CD4-positive, alpha-beta T cell treated with Interleukin-21 for 1 hour (primary cell): ENCODE results near the gene STARD13.
"Not testable (repeated sequence)": the region's sequence is repeated elsewhere in the genome, so short reads cannot be mapped to it uniquely, and the experiment has no call there.

Experiments
- DNase-seq: peaks from one replicate; pipeline ENCODE4 v3.0.0-alpha.2; 2020

The STARD13 gene

DNA sequence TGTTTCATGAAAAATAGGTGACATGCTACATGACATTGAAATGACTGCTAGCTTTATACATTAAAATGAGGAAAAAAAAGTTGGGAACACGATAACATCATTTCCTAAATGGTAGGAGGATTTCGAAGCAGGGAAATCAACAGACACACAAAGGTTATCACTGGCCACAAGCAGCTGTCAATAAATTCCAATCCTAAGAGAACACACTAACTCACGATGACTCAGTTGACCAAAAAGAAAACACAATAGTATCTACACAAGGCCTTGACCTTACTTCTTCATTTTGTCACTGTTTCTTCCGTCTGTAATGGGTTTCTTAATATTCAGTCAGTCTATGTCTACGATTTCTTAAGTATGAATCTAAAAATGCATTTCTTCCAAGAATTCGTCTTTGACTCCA lies 36.5 kb downstream of the STARD13 start:
- no peak for DNase-seq

DNA sequence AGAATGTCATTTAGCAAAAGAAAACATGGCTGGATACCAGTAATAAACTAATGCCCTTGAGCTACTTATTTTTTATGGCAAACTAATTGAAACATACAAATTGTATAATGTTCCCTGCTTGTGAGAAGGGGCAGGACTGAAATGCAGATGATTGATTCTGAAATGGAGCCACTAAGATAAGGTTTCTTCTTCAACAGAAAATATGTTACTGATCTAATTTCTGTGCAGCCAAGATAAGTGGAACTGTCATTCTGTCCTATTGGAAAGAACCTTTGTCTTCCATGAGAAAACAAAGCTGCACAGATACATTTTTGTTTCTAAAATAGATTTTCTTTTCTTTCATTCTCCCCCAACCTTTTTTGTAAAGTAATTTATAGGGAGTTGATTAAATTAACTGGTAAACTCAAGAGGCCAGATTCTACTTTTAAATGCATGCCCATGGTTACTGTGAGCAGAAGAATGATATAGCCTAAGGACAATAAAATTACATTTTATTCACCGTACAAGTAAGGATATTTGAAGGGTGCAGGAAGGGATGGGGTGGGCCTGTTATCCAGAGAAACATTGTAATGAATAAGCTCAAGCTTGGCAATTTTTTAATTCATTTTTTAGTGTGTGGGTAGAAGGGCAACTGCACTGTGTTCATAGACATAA lies 39.9 kb downstream of the STARD13 start:
- DNase-seq, result no peak

DNA sequence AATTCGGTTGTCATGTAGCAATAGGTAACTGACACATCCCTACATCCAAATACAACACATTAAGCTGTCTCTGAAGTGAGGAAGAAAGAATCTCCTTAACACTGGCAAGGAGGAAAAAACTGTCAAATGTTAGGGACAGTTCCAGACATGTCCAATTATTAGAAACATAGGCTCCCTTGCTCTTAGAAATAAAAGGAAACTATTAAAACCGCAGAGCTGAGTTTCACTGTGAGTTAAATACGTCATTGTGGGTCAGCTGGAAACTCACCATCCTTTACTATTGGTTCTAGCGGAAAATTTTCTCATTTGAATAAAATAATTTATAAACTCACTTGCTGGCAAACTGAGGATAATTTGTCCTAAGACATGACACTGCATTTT lies 40.7 kb downstream of the STARD13 start:
- no peak for DNase-seq

DNA sequence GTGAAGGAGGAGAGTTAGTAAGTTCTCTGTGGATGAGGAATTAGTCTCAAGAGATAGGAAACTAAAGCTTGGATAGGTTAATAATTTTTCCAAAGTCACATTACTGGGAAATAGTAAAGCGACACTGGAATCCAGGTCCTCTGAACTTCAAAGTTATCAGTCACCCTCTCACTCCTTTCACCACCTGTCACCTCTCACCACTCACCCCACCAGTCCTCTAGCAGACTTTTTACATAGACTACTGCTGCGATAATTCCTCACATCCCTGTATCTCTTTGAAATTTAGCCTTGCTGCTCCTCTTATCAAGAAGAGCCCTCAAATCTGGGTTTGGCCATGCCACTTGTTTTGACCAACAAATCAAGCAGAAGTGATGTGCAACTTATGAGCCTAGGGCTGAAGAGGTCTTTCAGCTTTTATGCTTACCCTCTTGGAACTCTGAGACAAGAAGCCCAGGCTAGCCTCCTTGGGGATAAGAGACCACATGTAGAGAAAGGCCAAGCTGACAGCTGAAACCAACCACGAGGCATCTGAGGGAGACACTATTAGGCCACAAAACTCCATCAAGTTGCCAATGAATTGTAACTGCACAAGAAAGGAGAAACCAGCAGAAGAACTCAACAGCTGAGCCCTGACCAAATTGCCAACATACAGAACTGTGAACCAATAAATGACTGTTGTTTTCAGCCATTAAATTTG lies 41.2 kb downstream of the STARD13 start:
- no peak for DNase-seq

DNA sequence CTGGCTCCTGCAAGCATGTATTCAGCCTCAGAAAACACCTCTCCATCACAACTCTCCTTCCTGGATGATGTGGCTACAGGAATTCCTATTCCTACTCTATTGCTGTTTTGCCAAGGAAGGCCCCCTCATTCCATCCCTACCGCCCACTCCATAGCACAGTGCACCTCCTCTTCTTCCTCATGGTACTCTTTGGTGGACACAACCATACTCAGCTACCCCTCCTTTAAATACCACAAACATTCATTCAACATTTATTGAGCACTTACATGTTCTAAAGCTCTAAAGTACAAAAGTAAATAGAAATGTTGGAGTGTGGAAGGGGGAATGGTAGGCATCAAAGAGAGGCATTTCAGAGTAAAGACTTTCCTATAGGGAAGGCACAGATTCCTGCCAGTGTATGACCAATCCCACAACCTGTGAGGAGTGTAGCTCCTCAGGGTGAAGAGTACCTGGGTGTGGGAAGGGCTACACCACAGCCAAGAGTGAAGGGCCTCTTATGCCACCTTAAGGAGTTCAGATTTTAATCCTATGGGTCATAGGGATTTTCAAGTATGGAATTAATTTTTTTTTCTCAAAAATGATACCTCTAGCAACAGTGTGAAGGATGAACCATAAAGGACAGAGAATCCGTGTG lies 42.5 kb downstream of the STARD13 start:
- no peak for DNase-seq

DNA sequence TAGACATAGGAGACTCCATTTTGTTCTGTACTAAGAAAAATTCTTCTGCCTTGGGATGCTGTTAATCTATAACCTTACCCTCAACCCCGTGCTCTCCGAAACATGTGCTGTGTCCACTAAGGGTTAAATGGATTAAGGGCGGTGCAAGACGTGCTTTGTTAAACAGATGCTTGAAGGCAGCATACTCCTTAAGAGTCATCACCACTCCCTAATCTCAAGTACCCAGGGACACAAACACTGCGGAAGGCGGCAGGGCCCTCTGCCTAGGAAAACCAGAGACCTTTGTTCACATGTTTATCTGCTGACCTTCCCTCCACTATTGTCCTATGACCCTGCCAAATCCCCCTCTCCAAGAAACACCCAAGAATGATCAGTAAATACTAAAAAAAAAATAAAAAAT lies 43.2 kb downstream of the STARD13 start:
- not testable (repeated sequence) for DNase-seq

DNA sequence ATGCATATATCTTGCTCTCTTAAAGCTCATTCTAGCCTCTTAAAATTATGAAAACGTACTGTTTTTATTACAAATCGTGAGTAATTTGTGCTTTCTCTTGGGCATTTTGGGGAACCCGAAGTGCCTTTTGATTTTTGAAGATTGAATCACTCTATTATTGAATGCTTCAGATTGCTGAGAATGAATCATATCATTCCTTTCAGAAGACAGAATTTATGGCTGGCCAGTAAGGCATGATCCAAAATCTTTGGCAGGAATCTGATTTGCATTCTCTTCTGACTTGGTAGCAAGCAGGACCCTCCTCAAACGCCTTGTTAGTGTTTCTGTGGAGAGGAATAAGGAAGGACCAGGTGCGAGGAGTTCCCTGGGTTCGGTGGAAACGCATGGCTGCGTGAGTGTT lies 49.5 kb downstream of the STARD13 start:
- DNase-seq, result no peak

DNA sequence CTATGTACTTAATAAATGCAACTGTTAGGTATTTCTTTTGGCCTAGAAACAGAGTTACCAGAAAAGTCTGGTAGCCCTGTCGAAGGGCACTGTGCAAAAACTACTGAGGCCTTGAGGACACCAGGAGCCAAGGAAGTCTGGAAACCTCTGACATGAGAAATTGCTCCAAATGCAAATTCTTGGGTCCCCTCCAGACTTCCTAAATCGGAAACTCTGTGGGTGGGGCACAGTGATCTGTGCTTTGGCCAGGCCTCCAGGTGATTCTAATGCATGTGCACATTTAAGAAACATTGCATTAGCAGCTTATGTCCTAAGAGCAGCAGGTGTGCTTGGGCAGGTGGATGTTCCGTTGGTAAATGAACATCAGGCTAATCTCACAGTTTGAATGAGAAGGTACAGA lies 50.0 kb downstream of the STARD13 start:
- no peak for DNase-seq

DNA sequence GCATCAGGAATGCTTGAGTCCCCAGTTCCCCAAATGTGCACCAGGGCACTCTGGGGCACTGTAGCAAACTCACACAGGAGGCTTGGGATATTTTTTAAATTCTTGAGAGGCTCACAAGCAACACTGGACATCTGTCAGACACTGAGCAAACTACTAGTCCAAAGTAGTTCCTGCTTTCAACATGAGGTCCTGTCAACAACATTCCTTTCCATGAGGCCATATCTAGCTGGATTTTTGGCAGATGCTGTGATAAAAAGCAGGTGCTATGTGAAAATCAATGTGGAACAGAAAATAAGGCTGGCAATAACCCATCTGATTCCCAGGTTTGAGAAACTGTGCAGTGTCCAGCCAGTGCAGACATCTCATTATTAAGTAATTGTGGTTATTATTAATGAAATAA lies 50.5 kb downstream of the STARD13 start:
- DNase-seq, result no peak

DNA sequence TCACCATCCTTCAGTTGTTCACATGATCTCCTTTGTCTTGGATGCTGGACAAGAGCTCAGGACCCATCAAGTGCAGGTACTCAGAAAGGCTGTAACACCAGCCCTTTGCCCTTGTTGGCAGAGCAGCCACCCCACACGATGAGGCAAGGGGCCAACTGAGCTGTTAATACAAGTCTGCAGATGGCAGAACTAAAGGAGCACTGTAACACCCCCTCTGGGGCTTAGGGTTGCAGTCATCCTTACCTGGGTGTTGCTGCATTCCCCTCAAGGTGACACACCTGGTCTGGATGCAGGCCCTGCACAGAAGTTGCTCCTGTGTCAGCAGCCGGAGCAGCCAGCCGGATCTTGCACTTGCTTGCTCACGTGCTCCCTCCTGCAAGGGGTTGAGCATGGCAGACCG lies 52.0 kb downstream of the STARD13 start:
- DNase-seq, result no peak

DNA sequence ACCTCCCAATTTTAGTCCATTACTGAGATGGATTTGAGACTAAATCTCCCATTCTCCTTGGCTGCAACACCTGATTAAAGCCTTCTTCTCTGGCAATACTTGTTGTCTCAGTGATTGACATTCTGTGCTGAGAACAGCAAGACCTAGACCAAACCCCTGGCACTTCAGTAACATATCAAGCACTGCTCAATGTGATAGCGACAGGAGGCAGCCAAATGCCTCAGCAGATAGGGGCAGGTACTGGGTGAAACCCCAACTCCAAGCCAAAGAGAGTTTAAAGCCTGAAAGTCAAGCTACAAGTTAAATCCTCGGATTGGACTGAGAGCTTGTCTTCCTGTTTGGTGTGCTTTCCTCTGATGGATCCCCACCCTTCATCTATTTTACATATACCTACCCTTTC lies 52.7 kb downstream of the STARD13 start:
- no peak for DNase-seq

DNA sequence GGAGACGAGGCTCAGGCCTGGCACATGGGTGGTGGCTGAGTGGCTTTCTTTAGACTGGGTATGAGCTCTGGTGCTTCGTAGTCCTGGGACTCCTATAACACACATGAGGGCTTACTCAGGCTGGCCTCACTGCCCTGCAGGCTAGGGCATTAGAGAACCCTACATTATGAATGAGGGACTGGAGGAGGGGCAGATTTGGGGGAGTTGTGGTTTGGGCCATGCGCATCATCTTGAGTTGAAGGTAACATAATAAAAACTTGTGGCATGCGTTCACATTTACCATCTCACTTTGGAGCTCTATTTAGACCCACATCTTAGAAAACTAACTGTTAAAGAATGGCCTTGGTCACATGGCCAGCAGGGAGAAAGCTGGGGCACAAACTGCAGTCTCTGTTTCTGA lies 54.2 kb downstream of the STARD13 start:
- DNase-seq, result no peak

DNA sequence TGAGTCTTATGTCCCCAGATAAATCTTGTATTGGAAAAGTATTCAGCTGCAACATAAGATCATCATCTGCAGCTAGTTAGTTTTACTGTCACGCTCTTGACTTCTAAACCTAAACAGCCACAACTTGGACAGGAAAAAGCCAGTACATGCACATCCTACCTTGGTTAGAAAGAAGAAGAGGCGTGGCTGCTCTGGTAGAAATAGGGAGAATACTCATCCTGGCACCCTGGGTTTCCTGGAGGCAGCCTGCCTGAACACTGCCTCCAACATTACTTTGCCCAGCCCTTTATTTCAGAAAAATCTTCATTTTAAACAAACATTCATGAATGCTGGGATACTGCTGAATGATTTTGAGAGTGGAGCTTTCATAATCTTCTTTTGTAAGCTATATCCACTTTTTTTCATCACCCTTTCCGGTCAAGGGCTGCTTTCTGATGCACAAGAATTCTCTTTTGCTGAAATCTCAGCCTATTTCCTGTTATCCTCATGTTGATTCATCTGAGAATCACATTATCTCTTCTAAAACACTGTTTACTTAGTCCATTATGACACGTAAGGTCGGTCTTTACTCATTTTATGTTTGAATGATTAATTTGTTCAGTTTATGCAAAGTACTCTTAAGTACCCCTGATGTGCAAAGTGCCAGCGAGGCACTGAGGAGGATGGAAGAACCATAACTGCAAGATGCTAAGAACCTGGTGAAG lies 55.2 kb downstream of the STARD13 start:
- DNase-seq, result no peak

DNA sequence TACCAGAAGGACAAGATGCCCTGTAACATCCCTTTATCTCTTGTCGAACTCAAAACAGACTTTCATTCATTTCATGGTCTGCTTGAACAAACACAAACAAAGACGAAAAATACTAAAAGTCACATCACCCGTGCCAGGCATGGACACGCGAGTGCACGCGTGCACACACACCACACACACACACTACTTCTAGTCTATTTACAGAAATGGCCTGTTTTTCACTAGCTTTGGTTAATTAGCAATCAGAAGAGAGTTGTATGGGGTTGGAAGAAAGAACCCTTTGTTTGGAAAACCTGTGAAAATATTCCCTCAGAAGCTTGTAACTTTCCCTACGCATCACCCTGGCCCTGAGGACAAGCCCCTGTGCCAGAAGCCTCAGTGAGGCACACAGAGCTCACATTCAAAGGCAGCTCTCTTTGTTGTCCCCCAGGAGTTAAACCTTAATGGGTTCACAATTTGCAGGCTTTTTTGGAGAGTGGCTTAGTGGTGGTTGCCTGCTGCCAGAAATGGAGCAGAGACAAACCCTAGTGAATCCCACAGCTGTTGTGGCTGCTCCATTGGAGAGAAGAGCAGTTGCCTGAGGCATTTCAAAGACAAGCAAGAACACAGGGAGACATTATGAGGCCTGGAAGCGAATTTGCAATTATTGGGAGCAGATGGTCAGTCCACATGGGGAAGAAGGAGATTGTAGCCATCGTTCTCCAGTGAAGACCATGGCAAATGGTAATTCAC lies 55.9 kb downstream of the STARD13 start:
- DNase-seq, result no peak

DNA sequence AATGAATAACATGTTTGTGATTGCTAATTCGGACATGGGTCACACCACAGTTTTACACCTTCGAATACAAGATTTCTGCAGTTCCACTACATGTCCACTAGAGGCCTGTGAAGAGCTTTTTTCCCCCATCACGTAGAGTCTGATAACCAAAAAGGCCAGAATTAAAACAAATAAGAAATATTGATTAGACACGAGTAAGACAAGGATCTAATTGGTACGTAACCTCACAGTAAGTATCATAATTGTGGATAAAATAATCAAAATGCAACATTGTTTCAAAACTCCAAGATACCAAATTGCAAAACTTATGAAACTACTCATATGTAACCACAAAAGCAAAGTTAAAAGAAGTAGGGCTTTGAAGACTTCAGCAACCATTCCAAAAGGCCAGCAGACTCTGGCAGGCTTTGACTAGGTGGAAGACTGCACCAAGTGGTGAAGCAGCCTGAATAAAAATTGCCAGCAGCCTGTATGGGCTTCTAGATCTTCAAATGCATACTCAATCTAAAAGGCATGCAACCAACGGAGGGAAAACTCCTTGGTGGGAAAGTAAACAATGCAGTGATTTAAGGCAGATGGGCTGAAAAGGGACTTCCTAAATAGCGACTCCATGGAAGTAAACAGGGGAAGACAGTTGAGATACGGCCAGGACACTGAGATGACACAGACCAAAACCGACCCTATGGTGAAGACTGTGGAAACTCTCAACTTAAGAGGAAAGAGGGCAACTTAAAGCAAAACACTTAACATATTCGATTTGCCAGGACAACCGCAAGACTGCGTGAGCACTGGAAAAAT lies 56.7 kb downstream of the STARD13 start:
- peak; percentile 51 for DNase-seq

DNA sequence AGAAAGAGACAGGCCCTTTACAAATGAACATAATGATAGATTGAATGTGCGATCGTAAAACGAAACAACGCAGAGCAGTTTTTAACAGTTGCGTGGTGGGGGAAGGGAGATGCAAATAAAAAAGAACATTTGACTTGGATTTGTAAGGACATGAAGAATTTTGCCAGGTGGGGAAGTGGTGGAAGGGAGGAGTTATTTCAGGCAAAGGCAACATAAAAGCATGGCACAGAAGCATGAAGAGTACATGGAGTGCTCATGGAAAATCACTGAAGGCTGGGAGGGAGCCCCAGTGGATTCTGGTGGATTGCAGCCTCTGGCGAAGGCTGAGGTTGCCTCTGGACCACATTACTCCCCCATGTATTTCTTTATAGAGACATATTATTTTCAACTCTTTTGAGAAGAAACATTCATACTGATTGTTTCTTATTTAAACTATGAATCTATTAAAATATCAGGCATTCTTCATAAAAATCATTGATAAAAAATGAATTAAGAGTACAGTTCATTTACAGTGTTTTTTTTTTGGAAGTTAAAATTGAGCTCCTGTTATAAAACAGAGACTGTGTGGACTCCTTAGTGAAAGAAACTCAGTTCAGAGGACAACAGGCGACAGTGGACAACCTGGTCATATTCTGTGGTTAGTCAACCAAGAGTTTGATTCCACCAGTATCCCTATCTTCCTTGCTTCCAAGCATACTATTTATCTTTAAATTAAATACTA lies 57.5 kb downstream of the STARD13 start:
- DNase-seq, result no peak

DNA sequence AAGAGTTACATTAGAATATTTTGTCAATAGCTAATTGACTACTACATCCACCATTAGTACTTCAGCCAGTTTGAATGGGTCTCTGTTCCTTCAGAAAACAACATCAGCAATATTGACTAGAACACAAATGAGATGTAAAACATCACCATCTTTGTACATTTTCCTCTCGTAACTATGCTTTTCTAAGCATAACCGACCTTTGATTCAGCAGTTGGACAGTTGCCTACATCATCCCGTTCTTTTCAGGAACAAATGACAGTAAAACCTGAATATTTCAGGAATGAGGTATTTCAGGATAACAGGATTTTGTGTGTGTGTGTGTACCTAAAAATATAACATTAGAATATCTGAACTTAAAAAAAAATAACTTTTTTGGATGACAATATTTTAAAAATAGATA lies 60.9 kb downstream of the STARD13 start:
- DNase-seq, result no peak

DNA sequence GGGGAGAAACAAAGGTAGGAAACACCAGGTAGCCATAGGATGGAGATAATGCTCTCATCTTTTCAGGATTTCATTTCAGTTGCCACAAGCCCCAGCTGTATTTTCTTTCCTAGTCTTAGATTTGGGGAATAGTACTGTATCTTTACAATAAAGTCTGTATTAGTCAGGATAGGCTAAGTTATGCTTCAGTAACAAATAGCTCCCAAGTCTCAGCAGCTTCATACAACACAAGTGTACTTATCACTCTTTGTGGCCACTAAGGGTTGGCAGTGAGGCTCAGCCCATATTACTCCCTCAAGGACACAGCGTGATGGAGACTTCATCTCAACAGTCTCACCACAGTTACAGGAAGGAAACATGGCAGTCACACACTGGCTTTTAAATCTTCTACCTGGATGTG lies 61.4 kb downstream of the STARD13 start:
- DNase-seq, result no peak

DNA sequence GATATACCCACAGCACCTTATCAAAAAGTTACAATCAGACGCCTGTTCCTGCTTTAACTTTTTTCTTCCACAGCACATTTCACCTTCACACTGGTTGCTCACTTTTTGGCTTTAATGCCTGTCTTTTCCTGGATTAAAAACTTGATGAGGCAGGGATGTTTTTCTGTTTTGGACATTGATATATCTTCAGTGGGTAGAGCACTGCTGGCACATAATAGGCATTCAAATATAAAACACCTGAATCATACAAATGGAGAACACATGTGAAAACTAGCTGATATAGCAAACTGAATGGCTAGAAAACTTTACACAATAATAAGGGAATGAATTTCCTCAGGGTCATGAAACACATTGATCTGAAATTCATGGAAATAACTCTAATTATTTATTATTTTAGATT lies 65.6 kb downstream of the STARD13 start:
- no peak for DNase-seq

DNA sequence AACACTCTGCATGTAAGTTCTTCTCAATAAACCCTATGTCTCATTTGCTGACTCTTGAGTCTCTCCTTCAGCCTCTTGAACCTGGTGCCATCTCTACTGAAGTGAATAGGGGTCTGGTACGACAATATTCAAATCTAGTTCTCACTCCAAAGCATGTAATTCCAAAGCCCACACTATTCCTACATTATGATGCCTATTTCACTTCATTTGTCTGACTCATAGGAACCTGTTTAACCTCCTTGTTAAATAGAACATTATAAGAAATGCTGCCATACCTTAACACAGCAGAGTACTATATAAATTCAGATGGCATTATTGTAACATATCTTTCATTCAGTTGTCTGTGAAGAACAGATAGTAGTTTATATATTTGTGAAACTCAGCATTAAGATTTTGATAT lies 67.1 kb downstream of the STARD13 start:
- no peak for DNase-seq

DNA sequence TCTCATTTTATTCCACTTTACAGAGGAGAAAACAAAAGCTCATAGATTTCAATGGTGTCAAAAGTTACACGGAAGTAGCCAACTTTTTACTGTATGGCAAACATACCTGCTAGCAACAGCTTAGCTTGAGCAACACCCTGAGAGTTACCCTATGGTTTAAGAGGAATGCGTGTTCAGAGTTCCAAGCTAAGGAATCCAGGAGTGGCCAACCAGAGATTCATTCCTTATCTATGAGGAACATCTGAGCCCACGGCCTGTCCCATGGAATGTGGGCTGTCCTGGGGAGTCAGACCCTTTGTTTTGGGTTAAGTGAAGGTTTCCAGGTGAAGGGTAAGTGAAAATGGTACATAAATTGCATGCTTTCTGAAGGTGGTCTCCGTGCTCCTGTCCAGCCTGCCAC lies 67.5 kb downstream of the STARD13 start:
- no peak for DNase-seq

DNA sequence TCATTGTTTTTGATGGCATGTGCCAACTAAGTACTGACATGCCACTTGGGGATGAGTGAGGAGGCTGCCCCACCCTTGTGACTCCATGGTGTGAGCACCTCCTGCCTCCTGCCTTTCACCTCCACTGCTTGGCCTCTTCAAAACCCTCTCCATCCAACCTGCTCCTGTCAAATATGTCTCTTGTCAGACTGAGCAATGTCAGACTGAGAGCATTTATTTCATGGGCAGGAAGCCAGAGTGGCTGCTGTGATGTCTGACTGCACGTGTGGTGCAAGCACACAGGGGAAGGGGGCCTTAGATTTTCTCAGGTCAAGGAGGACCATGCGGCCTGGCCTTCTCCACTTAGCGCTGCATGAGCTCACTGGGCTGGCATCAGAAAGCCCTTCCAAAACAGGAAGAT lies 68.3 kb downstream of the STARD13 start:
- DNase-seq, result no peak
